Measurements from ENCODE around the gene GCNT4.

GCNT4 gene

GRCh38 chr5:75020016-75020656, 32.2 kb downstream of the GCNT4 start:
- DNase-seq (ENCODE audit: low spot score), result no peak
- no peaks in the 10 kb centered on the region for H3K27me3 ChIP-seq (ENCODE audit: insufficient read depth, poor library complexity, severe bottlenecking)
- H3K36me3 ChIP-seq (ENCODE audit: low read depth), result no peaks in the 10 kb centered on the region
- H3K27ac ChIP-seq (ENCODE audit: poor library complexity, severe bottlenecking), result no peak overlapping the region
- no peaks in the 10 kb centered on the region for H3K9me3 ChIP-seq (ENCODE audit: severe bottlenecking)
- TF ChIP-seq CTCF (IDR thresholded peaks at IDR 0.05; ENCODE audit: poor library complexity, severe bottlenecking), result no peak
- no peaks in the 10 kb centered on the region for H3K4me1 ChIP-seq (ENCODE audit: insufficient read depth, poor library complexity, severe bottlenecking)
- H3K4me3 ChIP-seq (ENCODE audit: severe bottlenecking), result no peak overlapping the region
- no peak for ATAC-seq (ENCODE audit: low read depth)

DNA sequence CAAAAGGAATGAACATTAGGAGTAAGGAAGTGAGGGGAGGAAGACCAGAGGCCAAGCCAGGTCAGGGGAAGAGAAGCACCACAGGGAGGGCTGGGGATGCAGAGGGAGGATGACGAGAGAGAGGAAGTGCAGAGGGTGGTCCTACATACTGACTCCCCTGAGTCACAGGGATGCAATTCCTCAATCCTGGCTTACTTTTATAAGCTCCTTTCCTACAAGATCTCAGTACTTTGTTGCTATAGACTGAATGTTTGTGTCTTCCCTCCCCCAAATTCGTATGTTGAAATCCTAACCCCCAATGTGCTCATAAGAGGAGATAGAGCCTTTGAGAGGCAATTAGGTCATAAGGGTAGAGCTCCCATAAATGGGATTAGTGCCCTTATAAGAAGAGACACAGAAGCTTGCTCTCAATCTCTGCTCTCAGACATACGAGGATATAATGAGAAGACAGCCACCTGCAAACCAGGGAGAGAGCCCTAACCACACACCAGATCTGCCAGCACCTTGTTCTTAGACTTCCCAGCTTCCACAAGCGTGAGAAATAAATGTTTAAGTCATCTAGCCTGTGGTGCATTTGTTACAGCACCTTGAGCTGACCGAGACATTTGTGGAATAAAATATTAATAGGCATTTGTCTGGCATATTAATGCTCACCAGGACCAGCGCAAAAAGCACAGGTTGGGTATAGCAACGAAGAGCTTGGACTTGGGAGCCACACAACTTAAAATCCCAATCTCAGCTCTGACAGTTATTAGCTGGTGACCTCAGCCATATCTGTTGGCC, 33.4 kb downstream of the GCNT4 start:
- no peak for DNase-seq (ENCODE audit: low spot score)
- TF ChIP-seq CTCF (IDR thresholded peaks at IDR 0.05; ENCODE audit: poor library complexity, severe bottlenecking), result no peak
- Histone ChIP-seq H3K27ac (ENCODE audit: poor library complexity, severe bottlenecking) (no peak overlapping the region), H3K36me3 (ENCODE audit: low read depth) (no peaks in the 10 kb centered on the region), H3K9me3 (ENCODE audit: severe bottlenecking) (no peaks in the 10 kb centered on the region), H3K4me3 (ENCODE audit: severe bottlenecking) (no peak overlapping the region), H3K4me1 (ENCODE audit: insufficient read depth, poor library complexity, severe bottlenecking) (no peaks in the 10 kb centered on the region), H3K27me3 (ENCODE audit: insufficient read depth, poor library complexity, severe bottlenecking) (no peaks in the 10 kb centered on the region)
- no peak for ATAC-seq (ENCODE audit: low read depth)

DNA sequence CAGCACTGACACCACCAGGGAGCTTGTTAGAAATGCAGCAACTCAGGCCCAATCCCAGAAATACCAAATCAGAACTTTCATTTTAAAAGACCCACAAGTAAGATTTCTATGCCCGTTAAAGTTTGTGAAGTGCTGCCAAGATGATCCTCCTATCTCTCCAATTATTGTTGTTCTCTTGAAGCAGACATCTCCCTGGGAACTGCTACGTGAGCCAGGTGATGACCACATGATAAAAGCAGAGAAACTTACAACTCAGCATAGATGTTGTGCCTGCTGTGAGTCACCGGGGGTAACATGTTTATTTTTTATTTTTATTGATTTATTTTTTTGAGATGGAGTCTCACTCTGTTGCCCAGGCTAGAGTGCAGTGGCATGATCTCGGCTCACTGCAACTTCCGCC, 34.4 kb downstream of the GCNT4 start:
- Histone ChIP-seq H3K27me3 (ENCODE audit: insufficient read depth, poor library complexity, severe bottlenecking) (no peaks in the 10 kb centered on the region), H3K4me1 (ENCODE audit: insufficient read depth, poor library complexity, severe bottlenecking) (no peaks in the 10 kb centered on the region), H3K36me3 (ENCODE audit: low read depth) (no peaks in the 10 kb centered on the region), H3K27ac (ENCODE audit: poor library complexity, severe bottlenecking) (no peak overlapping the region), H3K4me3 (ENCODE audit: severe bottlenecking) (no peak overlapping the region), H3K9me3 (ENCODE audit: severe bottlenecking) (no peaks in the 10 kb centered on the region)
- no peak for TF ChIP-seq CTCF (IDR thresholded peaks at IDR 0.05; ENCODE audit: poor library complexity, severe bottlenecking)
- ATAC-seq (ENCODE audit: low read depth) (no peak), DNase-seq (ENCODE audit: low spot score) (no peak)

- Histone ChIP-seq H3K27me3 (ENCODE audit: insufficient read depth, poor library complexity, severe bottlenecking) (no peaks in the 10 kb centered on the region), H3K9me3 (ENCODE audit: severe bottlenecking) (no peaks in the 10 kb centered on the region), H3K4me3 (ENCODE audit: severe bottlenecking) (no peak overlapping the region), H3K36me3 (ENCODE audit: low read depth) (no peaks in the 10 kb centered on the region), H3K27ac (ENCODE audit: poor library complexity, severe bottlenecking) (no peak overlapping the region), H3K4me1 (ENCODE audit: insufficient read depth, poor library complexity, severe bottlenecking) (no peaks in the 10 kb centered on the region)
- ATAC-seq (ENCODE audit: low read depth) (no peak), DNase-seq (ENCODE audit: low spot score) (no peak)
- no peak for TF ChIP-seq CTCF (IDR thresholded peaks at IDR 0.05; ENCODE audit: poor library complexity, severe bottlenecking)
These were observed 35.5 kb downstream of the GCNT4 start for GRCh38 chr5:75016896-75017295.

- Histone ChIP-seq H3K27me3 (ENCODE audit: insufficient read depth, poor library complexity, severe bottlenecking) (no peaks in the 10 kb centered on the region), H3K36me3 (ENCODE audit: low read depth) (no peaks in the 10 kb centered on the region), H3K4me3 (ENCODE audit: severe bottlenecking) (no peak overlapping the region), H3K9me3 (ENCODE audit: severe bottlenecking) (no peaks in the 10 kb centered on the region), H3K27ac (ENCODE audit: poor library complexity, severe bottlenecking) (no peak overlapping the region), H3K4me1 (ENCODE audit: insufficient read depth, poor library complexity, severe bottlenecking) (no peaks in the 10 kb centered on the region)
- TF ChIP-seq CTCF (IDR thresholded peaks at IDR 0.05; ENCODE audit: poor library complexity, severe bottlenecking), result no peak
- DNase-seq (ENCODE audit: low spot score), result no peak
- ATAC-seq (ENCODE audit: low read depth), result no peak
These were observed 39.6 kb downstream of the GCNT4 start for GRCh38 chr5:75012748-75013147.
